GM12864 (cell line): ENCODE measurements around the gene OR2AG1.
A peak's percentile ranks its signal among the peaks of the same experiment; 100 is the strongest.

Experiments
- DNase-seq: peaks from one replicate; pipeline ENCODE4 v3.0.0-alpha.2; 2011; ENCODE audit warnings: low read depth
- H3K4me3 ChIP-seq: 2 replicates; pipeline ENCODE4 v1.5.1; 2011; ENCODE audit warnings: mild to moderate bottlenecking, low read depth, low read length, control low read depth
- CTCF ChIP-seq: IDR thresholded peaks from 2 replicates; pipeline ENCODE4 v1.5.1; 2011; ENCODE audit warnings: low read depth, mild to moderate bottlenecking, moderate library complexity, low read length, control low read depth, inconsistent platforms; ENCODE audit errors: missing control alignments

OR2AG1 gene

GRCh38 chr11:6755303-6755952 is 27.4 kb upstream of the OR2AG1 start:
- H3K4me3 ChIP-seq, result no peak overlapping the region
- no peak for DNase-seq
- peak; percentile 79 for TF ChIP-seq CTCF

GRCh38 chr11:6755953-6756347 is 26.9 kb upstream of the OR2AG1 start:
- H3K4me3 ChIP-seq, result no peak overlapping the region
- no peak for DNase-seq
- TF ChIP-seq CTCF, result no peak

GRCh38 chr11:6757373-6757967 is 25.4 kb upstream of the OR2AG1 start:
- H3K4me3 ChIP-seq, result no peak overlapping the region
- no peak for DNase-seq
- TF ChIP-seq CTCF, result peak; percentile 60

GRCh38 chr11:6771926-6772893 is 10.6 kb upstream of the OR2AG1 start, which contains the start of gene OR2AG2:
Gene OR2AG2, minus strand, starts transcription at chr11:6771976. Its CDS starts 3,019 bp downstream, at chr11:6768957.
- peak; percentile 55 for DNase-seq
- no peak within 1 kb of the TSS for H3K4me3 ChIP-seq

GRCh38 chr11:6778518-6778917 is 4.3 kb upstream of the OR2AG1 start:
- TF ChIP-seq CTCF, result no peak
- no peak for DNase-seq
- H3K4me3 ChIP-seq, result no peak overlapping the region

More at GRCh38 chr11:6771926-6772893, 10.6 kb upstream of the OR2AG1 start, which contains the start of gene OR2AG2:
- no peak for TF ChIP-seq CTCF

GRCh38 chr11:6780829-6781228 is 2.0 kb upstream of the OR2AG1 start:
- no peak overlapping the region for H3K4me3 ChIP-seq
- no peak for TF ChIP-seq CTCF
- no peak for DNase-seq
